ENCODE data around the gene ACOX3.

The ACOX3 gene

DNA sequence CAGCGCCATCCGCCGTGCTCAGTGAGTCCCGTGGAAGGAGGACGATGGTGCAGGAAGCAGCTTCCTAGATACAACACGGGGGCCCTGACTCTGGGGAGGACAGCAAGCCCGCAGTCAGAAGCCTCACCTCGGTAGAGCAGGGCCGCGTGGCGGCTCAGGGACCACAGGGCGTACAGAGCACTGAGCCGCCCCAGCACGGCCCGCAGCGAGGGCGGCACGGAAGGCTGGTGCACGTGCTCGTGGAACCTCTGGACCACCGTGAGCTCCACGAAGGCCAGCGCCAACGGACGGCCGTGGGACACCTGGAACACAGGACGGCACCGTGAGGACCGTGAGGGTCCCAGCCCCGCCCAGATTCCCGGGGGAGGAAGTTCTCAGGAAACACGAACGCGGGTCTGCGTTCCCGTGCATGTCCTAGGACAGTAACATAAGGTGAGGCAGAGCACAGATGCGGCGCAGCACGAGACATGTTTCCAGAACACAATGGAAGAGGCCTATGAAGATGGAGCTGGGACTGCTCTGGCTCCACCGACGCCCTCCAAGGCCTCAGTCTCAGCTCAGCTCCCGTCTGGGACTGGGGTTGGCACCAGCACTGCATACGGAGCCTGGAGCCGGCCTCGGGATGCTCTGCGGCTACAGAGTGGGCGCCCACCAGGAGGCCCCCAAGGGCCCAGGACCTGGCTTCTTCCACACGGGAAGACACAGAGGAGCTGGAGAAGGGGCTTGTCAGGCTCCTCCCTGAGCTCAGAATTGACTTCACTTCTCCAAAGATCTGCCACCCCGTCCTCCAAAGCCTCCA lies 65.5 kb downstream of the ACOX3 start:
- DNase-seq (ENCODE audit: low read depth, low spot score): no peak

DNA sequence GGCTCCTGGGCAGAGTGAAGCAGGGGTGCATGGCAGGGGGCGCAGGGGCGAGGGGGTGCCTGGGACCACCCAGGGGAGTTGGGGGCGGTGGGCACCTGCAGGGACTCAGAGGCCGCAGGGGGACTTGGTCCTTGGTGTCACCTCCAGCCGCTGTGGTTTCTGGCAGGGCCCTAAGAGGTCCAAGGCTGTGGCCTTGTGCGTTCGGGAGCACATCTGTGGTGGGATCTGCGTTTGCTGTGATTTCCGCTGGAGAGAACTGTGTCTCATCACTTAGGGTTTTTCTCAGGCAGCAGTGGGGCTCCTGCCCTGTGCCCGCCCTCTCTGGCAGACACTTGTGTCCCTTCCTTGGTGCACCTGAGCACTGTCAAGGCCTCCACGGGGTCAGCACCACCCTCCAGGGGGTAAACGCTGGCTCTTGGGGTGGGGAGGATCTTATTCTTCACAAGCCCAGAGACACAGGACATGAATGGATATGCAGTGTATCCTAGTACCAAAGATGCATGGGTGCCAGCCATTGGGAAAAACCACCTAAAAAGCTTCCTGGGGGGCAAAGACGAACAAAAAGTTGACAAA lies 66.5 kb downstream of the ACOX3 start:
- no peak for DNase-seq (ENCODE audit: low read depth, low spot score)

- no peak for DNase-seq (ENCODE audit: low read depth, low spot score)
Observed at GRCh38 chr4:8373270-8373972, 67.1 kb downstream of the ACOX3 start.

GRCh38 chr4:8372506-8372905 lies 68.0 kb downstream of the ACOX3 start:
- no peak for DNase-seq (ENCODE audit: low read depth, low spot score)

DNA sequence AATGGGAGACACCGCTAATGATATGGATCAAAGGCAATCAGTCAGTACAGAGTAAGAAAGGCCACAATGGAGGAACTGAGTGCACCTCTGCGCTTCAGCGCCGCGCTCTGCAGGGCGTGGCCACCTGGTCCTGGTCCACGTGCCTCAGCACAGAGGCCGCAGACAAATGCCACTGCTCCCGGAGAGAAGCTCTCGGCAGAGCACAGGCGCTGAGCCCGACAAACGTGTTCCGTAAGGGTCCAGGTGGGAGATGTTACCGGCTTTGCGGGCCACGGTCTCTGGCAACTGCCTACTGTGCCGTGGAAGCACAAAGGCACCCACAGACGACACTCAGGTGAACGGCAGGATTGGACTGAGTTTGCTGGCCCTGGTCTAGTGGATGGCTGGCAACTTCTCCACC lies 68.9 kb downstream of the ACOX3 start:
- no peak for DNase-seq (ENCODE audit: low read depth, low spot score)

DNA sequence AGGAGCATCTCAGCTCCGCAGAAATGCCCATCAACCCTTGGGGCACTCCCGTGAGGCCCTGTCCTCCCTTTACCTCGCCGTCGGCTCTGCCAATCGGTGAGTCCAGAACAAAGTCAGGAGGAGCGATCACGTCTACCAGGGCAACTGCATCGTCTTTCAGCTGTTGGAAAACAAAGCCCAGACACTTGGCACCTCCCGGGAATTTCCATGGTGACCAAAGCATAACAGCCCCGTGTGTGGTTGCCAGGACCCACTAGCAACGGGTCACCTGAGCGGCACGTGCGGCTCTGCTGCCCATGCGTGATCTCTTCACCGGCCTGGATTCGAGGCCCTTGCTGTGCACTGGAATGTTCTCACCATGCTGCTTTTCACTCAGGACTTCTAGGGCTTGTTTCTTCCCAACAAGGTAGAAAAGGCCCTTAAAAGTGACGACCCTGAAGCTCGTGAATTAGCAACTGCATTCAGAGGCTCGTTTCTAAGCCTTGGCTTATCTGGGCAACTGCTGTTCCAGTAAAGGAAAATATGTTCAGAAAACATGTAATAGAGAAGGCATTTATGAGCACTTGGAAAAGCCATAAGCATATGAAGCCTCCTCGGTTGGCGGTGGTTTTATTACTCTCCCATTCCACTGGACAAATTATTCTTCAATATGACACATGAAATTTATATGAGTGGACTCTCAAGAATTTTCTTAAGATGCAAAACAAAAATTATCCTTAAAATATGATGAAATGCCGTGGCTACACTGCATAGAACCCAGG lies 69.5 kb downstream of the ACOX3 start:
- DNase-seq (ENCODE audit: low read depth, low spot score): no peak

GRCh38 chr4:8370106-8370787 lies 70.3 kb downstream of the ACOX3 start:
- no peak for DNase-seq (ENCODE audit: low read depth, low spot score)

DNA sequence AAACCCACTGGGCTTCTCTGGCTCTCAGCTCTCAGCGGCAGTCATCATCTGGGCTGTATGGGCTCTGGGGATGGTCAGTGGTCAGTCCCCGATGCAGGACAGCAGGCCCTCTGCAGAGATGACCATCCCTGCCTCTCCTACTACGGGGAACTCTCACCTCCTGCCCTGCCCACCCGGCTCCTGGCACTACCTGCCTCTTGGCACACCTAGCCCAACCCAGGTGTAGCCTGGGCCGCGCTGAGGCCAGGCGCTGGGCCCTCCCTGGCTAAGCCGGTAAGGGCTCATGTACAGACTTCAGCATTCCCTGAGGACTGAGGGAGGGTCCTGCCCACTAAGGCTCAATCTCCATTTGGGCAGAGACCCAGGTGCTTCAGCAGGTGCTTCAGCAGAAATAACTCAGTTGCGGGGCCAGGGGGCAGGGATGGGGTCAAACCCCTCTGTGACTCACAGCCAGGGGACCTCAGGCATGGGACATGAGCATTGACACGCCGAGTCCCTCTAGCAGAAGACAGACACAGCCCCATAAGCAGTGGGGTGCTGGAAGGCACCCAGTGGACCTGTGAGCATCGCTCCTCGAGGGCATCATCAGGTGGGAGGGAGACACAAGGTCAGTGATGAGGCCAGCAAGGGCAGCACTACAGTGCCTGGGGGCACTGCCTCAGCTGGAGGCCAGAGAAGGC lies 71.0 kb downstream of the ACOX3 start:
- no peak for DNase-seq (ENCODE audit: low read depth, low spot score)

DNA sequence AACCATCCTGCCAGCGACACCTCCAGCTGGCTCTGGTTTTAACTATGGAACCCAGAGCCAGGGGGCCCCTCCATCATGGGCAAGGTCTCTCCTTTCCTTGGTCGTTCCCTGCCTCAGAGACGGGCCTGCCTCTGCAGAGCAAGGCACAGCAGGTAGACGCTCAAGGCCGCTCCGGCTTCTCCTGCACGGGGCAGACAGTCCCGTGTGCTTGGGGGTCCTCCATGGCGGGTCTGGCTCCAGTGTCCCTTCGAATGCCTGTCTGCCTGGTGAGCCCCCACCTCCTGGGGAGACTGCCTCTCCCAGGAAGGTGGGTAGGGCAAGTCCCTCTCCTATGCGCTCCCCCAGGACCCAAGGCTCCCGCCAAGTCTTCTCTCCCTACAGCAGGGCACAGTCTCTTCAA lies 71.5 kb downstream of the ACOX3 start:
- DNase-seq (ENCODE audit: low read depth, low spot score): no peak

DNA sequence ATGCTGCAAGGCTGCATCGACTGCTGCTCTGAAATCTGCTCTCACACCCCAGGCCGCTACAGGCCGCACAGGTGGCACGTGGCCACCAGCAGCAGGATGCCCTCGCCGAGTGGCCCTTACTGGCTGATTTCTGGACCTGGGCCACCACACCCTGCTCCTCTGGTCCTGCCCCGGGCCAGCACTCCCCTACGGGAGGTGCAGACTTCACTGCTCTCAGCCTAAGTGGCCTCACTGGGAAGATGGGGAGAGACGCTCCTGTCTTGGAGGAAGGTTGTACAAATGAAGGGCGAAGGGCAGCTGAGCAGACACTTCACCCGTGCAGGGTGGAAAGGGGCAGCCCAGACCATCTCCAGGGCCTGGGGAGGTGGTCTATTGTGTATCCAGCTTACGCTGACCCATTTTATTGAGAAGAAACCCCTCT lies 72.5 kb downstream of the ACOX3 start:
- no peak for DNase-seq (ENCODE audit: low read depth, low spot score)

GRCh38 chr4:8366601-8367000 lies 73.9 kb downstream of the ACOX3 start:
- DNase-seq (ENCODE audit: low read depth, low spot score): no peak

- DNase-seq (ENCODE audit: low read depth, low spot score): no peak
Observed at GRCh38 chr4:8365951-8366350, 74.6 kb downstream of the ACOX3 start.

- DNase-seq (ENCODE audit: low read depth, low spot score): no peak
Observed at GRCh38 chr4:8365353-8365752, 75.2 kb downstream of the ACOX3 start.

- DNase-seq (ENCODE audit: low read depth, low spot score): no peak
Observed at GRCh38 chr4:8364848-8365350, 75.6 kb downstream of the ACOX3 start.

- no peak for DNase-seq (ENCODE audit: low read depth, low spot score)
Observed at GRCh38 chr4:8364141-8364540, 76.4 kb downstream of the ACOX3 start.

DNA sequence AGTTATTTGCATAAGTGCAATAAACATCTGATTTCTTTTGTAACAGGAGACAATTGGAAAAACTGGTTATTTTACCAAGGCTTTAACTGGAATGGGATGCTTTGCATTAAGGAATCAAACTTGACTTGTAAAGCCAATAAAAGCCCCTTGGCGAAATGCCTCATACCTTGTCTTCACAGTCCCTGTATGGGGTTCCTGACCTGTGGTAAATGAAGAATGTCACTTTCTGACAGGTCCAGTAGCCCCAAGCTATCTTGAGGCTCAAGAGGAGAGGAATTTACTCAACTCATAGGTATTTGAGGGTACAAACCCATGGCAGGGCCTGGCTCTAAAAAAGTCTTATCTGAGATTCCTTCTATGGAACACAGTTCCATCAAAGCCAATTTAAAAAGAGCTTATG lies 78.0 kb downstream of the ACOX3 start:
- DNase-seq (ENCODE audit: low read depth, low spot score): no peak

DNA sequence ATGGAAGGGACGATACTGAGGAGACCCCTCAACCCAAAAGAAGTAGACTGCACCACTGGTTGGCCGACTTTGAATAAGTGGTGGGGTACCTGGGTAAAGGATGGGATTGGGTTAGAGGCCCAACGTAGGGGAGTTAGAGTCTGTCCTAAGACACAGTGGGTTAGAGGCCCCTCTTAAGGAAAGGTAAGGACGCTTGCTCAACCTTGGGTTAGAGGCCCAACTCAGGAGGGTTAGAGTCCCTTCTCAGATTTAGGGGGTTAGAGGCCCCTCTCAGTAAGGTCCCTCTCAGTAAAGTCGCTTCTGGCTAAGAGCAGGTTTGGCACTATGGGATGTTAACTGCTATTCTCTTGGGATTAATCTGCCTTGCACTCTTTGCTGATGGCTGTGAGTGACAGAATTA lies 81.3 kb downstream of the ACOX3 start:
- DNase-seq (ENCODE audit: low read depth, low spot score): no peak

- DNase-seq (ENCODE audit: low read depth, low spot score): no peak
Observed at GRCh38 chr4:8356856-8357255, 83.7 kb downstream of the ACOX3 start.

GRCh38 chr4:8355864-8356565 lies 84.5 kb downstream of the ACOX3 start:
- DNase-seq (ENCODE audit: low read depth, low spot score): no peak

- no peak for DNase-seq (ENCODE audit: low read depth, low spot score)
Observed at GRCh38 chr4:8355306-8355705, 85.2 kb downstream of the ACOX3 start.
